GM13977 (cell line): ENCODE results near the gene EML6.

Experiments used
- DNase-seq: peaks from one replicate; pipeline ENCODE4 v3.0.0; 2012; ENCODE audit warnings: low spot score
- in situ Hi-C: fragments of 300-500 bp; cut with MboI; formaldehyde crosslinking; loops from one replicate; pipeline ENCODE4 v1.12.0; 2022; ENCODE audit warnings: low sequenced_read_pairs, low pct_unique_long_range_greater_than_20kb, mixed read lengths, inconsistent platforms; ENCODE audit not compliant: unreplicated experiment
- TF ChIP-seq, protein P1 (sequence below): IDR thresholded peaks from 2 replicates; pipeline ENCODE4 v1.5.1; 2012; ENCODE audit warnings: mild to moderate bottlenecking, control low read depth; ENCODE audit not compliant: insufficient read depth; ENCODE audit errors: extremely low read depth, missing control alignments

EML6 gene

DNA sequence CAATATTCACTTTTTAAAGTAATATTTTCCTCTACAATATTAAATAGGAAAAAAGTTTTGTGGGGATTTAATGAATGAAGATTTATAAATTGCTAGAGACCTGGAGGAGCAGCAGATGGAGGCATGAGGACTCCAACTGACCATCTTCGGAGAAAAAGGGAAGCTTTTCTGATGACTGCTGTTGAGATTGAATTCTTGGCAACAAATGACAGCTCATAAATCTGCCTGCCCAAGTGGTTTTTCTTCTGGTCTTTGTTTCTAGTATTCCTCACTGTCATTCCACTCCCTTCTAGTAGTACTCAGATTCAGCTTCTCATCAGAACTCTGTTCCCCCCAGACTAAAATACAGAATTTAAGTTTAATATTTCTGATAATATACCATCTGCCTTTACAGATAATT, 157.0 kb downstream of the EML6 start:
- DNase-seq, result no peak
- TF ChIP-seq, protein P1, sequence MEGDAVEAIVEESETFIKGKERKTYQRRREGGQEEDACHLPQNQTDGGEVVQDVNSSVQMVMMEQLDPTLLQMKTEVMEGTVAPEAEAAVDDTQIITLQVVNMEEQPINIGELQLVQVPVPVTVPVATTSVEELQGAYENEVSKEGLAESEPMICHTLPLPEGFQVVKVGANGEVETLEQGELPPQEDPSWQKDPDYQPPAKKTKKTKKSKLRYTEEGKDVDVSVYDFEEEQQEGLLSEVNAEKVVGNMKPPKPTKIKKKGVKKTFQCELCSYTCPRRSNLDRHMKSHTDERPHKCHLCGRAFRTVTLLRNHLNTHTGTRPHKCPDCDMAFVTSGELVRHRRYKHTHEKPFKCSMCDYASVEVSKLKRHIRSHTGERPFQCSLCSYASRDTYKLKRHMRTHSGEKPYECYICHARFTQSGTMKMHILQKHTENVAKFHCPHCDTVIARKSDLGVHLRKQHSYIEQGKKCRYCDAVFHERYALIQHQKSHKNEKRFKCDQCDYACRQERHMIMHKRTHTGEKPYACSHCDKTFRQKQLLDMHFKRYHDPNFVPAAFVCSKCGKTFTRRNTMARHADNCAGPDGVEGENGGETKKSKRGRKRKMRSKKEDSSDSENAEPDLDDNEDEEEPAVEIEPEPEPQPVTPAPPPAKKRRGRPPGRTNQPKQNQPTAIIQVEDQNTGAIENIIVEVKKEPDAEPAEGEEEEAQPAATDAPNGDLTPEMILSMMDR, result no peak
- in situ Hi-C loops, result no loop called here

- TF ChIP-seq, protein P1, result no peak
- no peak for DNase-seq
- in situ Hi-C loops, result no loop called here
Measured at GRCh38 chr2:54881759-54882158, 158.3 kb downstream of the EML6 start.

DNA sequence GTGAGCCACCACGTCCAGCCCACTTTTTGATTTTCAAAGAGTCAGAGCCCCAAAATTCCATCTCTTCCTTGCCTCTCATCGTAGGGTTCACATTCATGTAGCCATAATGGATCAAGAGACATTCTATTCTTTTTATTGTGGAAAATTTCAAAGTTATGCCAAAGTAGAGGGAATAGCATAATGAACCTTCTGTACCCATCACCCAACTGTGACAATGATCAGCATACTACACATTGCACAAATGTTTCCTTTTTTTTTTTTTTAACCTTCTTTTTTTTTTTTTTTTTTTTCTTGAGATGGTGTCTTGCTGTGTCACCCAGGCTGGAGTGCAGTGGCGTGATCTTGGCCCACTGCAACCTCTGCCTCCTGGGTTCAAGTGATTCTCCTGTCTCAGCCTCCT, 162.4 kb downstream of the EML6 start:
- in situ Hi-C loops, result no loop called here
- no peak for DNase-seq
- TF ChIP-seq, protein P1, result no peak

- no peak for DNase-seq
- TF ChIP-seq, protein P1, result no peak
- in situ Hi-C loops, result no loop called here
Measured at GRCh38 chr2:54887850-54888545, 164.5 kb downstream of the EML6 start.

- no peak for DNase-seq
- TF ChIP-seq, protein P1, result no peak
- in situ Hi-C loops, result no loop called here
Measured at GRCh38 chr2:54889053-54889452, 165.6 kb downstream of the EML6 start.

GRCh38 chr2:54891909-54892308, 168.4 kb downstream of the EML6 start:
- TF ChIP-seq, protein P1, result no peak
- in situ Hi-C loops, result no loop called here
- DNase-seq, result no peak
